K562 (cell line): Measurements from ENCODE around the gene SBK3. TPM values are rescaled to one million over a fixed set of nuclear protein-coding genes. Genes with fewer than 3 reads are reported as not detected.

Experiments used
- JUND ChIP-seq, 2 experiments: IDR thresholded peaks; 2 replicates in 1 of 2; 3 replicates in 1 of 2; pipeline ENCODE4 v1.6.1; 2011; ENCODE audit warnings: borderline replicate concordance in 2 of 2, low read depth in 2 of 2, low read length in 2 of 2, improper control_type of control experiment in 1 of 2, missing biosample characterization in 1 of 2, missing genetic modification characterization in 1 of 2, missing genetic modification reagents in 1 of 2
- MIER1 ChIP-seq: fragments of 450-650 bp; IDR thresholded peaks from 2 replicates; pipeline ENCODE4 v1.6.1; 2016; ENCODE audit warnings: antibody characterized with exemption, mild to moderate bottlenecking, low read depth
- NR4A1 ChIP-seq, 2 experiments: fragments of 250-450 bp in 1 of 2; fragments of 450-650 bp in 1 of 2; sonication (Bioruptor Pico) in 1 of 2; IDR thresholded peaks; 2 replicates each; pipeline versions ENCODE4 v1.4.0 to v1.6.1; 2016 to 2020; ENCODE audit warnings: mild to moderate bottlenecking in 2 of 2, missing compliant biosample characterization in 1 of 2, missing genetic modification characterization in 1 of 2, moderate library complexity in 1 of 2
- PPARD ChIP-seq: fragments of 250-450 bp; sonication (Bioruptor Pico); IDR thresholded peaks from 2 replicates; pipeline ENCODE4 v1.8.0; 2022; ENCODE audit warnings: inconsistent platforms, mild to moderate bottlenecking, moderate library complexity
- RBM25 ChIP-seq: fragments of 200-400 bp; formaldehyde crosslinking; IDR thresholded peaks from 2 replicates; pipeline ENCODE4 v1.6.1; 2018; ENCODE audit warnings: low read length, low read depth, moderate library complexity; ENCODE audit not compliant: severe bottlenecking
- SMC3 ChIP-seq: conservative IDR thresholded peaks from 2 replicates; pipeline ENCODE4 v1.6.1; 2011; ENCODE audit warnings: low read depth, low read length, improper control_type of control experiment; ENCODE audit not compliant: insufficient read depth
- ZNF212 ChIP-seq: fragments of 450-650 bp; formaldehyde crosslinking; IDR thresholded peaks from 2 replicates; pipeline ENCODE4 v1.4.0; 2020; ENCODE audit warnings: mild to moderate bottlenecking
- polyA plus RNA-seq, 8 experiments: library from polyadenylated mRNA; depleted of rRNA in 4 of 8; stranded (reverse) in 5 of 8; unstranded in 3 of 8; fragments of >200 nt; fragmentation: Nextera tagmentation in 2 of 8; fragmentation: Illumina TruSeq in 1 of 8; extraction: Ambion mirVana in 2 of 8; extraction: Trizol in 1 of 8; gene quantifications; 2 replicates each; pipeline versions ENCODE4 v1.2.1 to v1.2.3, GENCODE V29; 2011 to 2014; ENCODE audit warnings: inconsistent platforms in 1 of 8, missing spikeins in 1 of 8
- total RNA-seq, 7 experiments: library from RNA; depleted of rRNA in 6 of 7; stranded (reverse); fragments of >200 nt in 6 of 7; fragmentation: Illumina TruSeq in 2 of 7; extraction: Trizol in 2 of 7; gene quantifications; 2 replicates each; pipeline versions ENCODE4 v1.2.1 to v1.2.3, GENCODE V29; 2011 to 2021; ENCODE audit warnings: low replicate concordance in 1 of 7
- TF ChIP-seq, protein P1 (sequence below): sonication (generic); formaldehyde crosslinking; IDR thresholded peaks from 2 replicates; pipeline ENCODE4 v1.8.1; 2023; ENCODE audit warnings: mild to moderate bottlenecking, missing genetic modification reagents
- TF ChIP-seq, protein P2 (sequence below), 3 experiments: IDR thresholded peaks in 2 of 3; conservative IDR thresholded peaks in 1 of 3; 2 replicates each; pipeline ENCODE4 v1.5.1; 2011 to 2012; ENCODE audit warnings: low read length in 3 of 3, mild to moderate bottlenecking in 3 of 3, control low read depth in 2 of 3, improper control_type of control experiment in 1 of 3, inconsistent platforms in 1 of 3, low read depth in 1 of 3, mixed read lengths in 1 of 3, moderate library complexity in 1 of 3; ENCODE audit not compliant: insufficient read depth in 2 of 3
- TF ChIP-seq, protein P3 (sequence below): IDR thresholded peaks from 2 replicates; pipeline ENCODE4 v1.6.1; 2011; ENCODE audit warnings: borderline replicate concordance, low read depth, mild to moderate bottlenecking, moderate library complexity, low read length; ENCODE audit not compliant: insufficient read depth, poor library complexity, severe bottlenecking
- TF ChIP-seq, protein P4 (sequence below), 3 experiments: fragments of 200-800 bp in 1 of 3; fragments of 250-450 bp in 1 of 3; fragments of 450-650 bp in 1 of 3; sonication (Bioruptor Pico) in 1 of 3; sonication (Bioruptor generic) in 1 of 3; formaldehyde crosslinking in 1 of 3; IDR thresholded peaks; 2 replicates each; pipeline versions ENCODE4 v1.6.1 to v1.8.0; 2016 to 2022; ENCODE audit warnings: mild to moderate bottlenecking in 2 of 3, missing genetic modification characterization in 2 of 3, missing compliant biosample characterization in 1 of 3, moderate library complexity in 1 of 3

The SBK3 gene
- total and polyA plus RNA-seq, 9 of the 15 experiments (the other 6 are each of a cell fraction or from before 2014, with no cell fraction given), result 0.11 to 0.43 (median 0.13) TPM; not detected in 6

GRCh38 chr19:55516878-55517620, 28.3 kb downstream of the SBK3 start (continued):
- TF ChIP-seq, protein P1, sequence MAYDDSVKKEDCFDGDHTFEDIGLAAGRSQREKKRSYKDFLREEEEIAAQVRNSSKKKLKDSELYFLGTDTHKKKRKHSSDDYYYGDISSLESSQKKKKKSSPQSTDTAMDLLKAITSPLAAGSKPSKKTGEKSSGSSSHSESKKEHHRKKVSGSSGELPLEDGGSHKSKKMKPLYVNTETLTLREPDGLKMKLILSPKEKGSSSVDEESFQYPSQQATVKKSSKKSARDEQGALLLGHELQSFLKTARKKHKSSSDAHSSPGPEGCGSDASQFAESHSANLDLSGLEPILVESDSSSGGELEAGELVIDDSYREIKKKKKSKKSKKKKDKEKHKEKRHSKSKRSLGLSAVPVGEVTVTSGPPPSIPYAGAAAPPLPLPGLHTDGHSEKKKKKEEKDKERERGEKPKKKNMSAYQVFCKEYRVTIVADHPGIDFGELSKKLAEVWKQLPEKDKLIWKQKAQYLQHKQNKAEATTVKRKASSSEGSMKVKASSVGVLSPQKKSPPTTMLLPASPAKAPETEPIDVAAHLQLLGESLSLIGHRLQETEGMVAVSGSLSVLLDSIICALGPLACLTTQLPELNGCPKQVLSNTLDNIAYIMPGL (CRISPR knock-in tag), result peak; percentile 72
- TF ChIP-seq, protein P2, sequence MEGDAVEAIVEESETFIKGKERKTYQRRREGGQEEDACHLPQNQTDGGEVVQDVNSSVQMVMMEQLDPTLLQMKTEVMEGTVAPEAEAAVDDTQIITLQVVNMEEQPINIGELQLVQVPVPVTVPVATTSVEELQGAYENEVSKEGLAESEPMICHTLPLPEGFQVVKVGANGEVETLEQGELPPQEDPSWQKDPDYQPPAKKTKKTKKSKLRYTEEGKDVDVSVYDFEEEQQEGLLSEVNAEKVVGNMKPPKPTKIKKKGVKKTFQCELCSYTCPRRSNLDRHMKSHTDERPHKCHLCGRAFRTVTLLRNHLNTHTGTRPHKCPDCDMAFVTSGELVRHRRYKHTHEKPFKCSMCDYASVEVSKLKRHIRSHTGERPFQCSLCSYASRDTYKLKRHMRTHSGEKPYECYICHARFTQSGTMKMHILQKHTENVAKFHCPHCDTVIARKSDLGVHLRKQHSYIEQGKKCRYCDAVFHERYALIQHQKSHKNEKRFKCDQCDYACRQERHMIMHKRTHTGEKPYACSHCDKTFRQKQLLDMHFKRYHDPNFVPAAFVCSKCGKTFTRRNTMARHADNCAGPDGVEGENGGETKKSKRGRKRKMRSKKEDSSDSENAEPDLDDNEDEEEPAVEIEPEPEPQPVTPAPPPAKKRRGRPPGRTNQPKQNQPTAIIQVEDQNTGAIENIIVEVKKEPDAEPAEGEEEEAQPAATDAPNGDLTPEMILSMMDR (IDR thresholded peaks at IDR 0.05 in 2 of 3, conservative IDR thresholded peaks at IDR 0.05 in 1 of 3; ENCODE audit: insufficient read depth in 2 of 3, low read depth in 1 of 3, low read length in 3 of 3), result peak; percentile 90 to 96 (median 96)
- TF ChIP-seq JUND (IDR thresholded peaks at IDR 0.05; ENCODE audit: borderline replicate concordance, low read depth, low read length) (peak; percentile 62), JUND (tag; IDR thresholded peaks at IDR 0.05; ENCODE audit: borderline replicate concordance, low read depth, low read length) (no peak; the same call in 2 of the 3 replicates), SMC3 (peak; percentile 100), NR4A1 (CRISPR knock-in tag; IDR thresholded peaks at IDR 0.05) (no peak), NR4A1 (tag; IDR thresholded peaks at IDR 0.05) (0 out of 2 replicates have a peak, but pooled peaks have one; percentile 29), MIER1 (no peak), ZNF212 (CRISPR knock-in tag) (no peak), RBM25 (peak; percentile 74), PPARD (CRISPR knock-in tag) (no peak)
- TF ChIP-seq, protein P3, sequence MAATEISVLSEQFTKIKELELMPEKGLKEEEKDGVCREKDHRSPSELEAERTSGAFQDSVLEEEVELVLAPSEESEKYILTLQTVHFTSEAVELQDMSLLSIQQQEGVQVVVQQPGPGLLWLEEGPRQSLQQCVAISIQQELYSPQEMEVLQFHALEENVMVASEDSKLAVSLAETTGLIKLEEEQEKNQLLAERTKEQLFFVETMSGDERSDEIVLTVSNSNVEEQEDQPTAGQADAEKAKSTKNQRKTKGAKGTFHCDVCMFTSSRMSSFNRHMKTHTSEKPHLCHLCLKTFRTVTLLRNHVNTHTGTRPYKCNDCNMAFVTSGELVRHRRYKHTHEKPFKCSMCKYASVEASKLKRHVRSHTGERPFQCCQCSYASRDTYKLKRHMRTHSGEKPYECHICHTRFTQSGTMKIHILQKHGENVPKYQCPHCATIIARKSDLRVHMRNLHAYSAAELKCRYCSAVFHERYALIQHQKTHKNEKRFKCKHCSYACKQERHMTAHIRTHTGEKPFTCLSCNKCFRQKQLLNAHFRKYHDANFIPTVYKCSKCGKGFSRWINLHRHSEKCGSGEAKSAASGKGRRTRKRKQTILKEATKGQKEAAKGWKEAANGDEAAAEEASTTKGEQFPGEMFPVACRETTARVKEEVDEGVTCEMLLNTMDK, result peak; percentile 77
- TF ChIP-seq, protein P4, sequence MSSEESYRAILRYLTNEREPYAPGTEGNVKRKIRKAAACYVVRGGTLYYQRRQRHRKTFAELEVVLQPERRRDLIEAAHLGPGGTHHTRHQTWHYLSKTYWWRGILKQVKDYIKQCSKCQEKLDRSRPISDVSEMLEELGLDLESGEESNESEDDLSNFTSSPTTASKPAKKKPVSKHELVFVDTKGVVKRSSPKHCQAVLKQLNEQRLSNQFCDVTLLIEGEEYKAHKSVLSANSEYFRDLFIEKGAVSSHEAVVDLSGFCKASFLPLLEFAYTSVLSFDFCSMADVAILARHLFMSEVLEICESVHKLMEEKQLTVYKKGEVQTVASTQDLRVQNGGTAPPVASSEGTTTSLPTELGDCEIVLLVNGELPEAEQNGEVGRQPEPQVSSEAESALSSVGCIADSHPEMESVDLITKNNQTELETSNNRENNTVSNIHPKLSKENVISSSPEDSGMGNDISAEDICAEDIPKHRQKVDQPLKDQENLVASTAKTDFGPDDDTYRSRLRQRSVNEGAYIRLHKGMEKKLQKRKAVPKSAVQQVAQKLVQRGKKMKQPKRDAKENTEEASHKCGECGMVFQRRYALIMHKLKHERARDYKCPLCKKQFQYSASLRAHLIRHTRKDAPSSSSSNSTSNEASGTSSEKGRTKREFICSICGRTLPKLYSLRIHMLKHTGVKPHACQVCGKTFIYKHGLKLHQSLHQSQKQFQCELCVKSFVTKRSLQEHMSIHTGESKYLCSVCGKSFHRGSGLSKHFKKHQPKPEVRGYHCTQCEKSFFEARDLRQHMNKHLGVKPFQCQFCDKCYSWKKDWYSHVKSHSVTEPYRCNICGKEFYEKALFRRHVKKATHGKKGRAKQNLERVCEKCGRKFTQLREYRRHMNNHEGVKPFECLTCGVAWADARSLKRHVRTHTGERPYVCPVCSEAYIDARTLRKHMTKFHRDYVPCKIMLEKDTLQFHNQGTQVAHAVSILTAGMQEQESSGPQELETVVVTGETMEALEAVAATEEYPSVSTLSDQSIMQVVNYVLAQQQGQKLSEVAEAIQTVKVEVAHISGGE (CRISPR knock-in tag; IDR thresholded peaks at IDR 0.05), result peak in 1 of 3 experiments; percentile 87; a peak in 2 of 6 replicates
